Fibroblast of skin of abdomen (primary cell): ENCODE results near the gene NCAM2. TPM values are rescaled to one million over a fixed set of nuclear protein-coding genes. Genes with fewer than 3 reads are reported as not detected.

Source experiments
- DNase-seq: peaks from one replicate; pipeline ENCODE4 v3.0.0-alpha.2; 2013
- polyA plus RNA-seq, 2 experiments: library from polyadenylated mRNA; unstranded; fragments of 120-200 nt; gene quantifications; one replicate each; pipeline ENCODE4 v1.2.1, GENCODE V29; 2013; ENCODE audit not compliant: insufficient read length in 2 of 2

The NCAM2 gene
- polyA plus RNA-seq (2013, experiment 1 of 2; ENCODE audit: insufficient read length): 13.1 TPM
- 10.5 TPM for polyA plus RNA-seq (2013, experiment 2 of 2; ENCODE audit: insufficient read length)

DNA sequence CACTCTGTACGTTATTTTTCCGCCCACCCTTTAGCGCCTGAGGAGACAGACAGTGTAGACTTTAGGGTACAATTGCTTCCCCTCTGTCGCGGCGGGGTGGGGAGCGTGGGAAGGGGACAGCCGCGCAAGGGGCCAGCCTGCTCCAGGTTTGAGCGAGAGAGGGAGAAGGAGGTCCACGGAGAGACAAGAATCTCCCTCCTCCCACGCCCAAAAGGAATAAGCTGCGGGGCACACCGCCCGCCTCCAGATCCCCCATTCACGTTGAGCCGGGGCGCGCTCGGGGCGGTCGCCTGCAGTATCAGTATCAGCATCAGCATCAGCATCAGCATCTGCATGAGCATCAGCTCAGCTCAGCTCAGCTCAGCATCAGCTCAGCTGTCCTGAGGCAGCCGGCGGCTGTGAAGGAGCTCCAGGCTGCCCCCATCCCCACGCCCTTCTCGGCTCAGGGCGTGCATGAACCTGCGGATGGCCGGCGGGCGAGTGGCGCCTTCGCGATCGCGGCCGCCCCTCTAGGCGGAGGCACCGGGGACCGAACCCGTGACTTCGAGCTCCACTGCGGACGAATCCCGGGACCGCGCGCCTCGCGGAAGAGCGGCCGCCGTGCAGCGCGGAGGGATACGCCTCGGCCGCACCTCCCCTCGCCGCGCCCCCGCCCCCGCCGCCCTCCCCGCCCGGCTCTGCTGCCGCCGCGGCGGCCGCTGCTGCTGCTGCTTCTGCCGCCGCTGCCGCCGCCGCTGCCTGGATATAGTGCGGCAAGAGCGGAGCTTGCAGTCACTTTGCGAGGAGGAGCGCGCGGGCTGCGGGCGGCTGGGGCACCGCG lies at the start of gene NCAM2:
TSS of gene NCAM2 (plus strand) at position 774 of the 820 bp plus-strand sequence.
- DNase-seq: peak; percentile 92

DNA sequence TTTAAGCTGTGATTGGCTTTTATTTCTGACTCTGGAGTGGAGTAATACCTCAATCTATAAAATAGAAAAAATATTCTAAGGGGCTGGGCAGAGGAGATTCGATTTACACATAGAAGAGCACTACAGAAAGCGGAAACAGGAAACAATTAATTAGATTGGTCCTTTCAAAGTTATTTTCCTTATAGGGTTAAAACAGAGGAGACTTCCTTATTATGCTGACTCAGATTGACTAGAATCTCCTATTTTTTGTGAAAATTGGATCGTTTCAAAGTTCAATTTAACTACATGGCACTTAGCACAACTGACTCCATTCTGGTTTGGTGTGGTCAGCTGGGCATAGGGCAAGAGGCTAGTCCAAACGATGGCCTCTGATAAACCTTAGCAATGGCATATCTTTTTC lies 48.3 kb upstream of the NCAM2 start:
- DNase-seq: no peak

DNA sequence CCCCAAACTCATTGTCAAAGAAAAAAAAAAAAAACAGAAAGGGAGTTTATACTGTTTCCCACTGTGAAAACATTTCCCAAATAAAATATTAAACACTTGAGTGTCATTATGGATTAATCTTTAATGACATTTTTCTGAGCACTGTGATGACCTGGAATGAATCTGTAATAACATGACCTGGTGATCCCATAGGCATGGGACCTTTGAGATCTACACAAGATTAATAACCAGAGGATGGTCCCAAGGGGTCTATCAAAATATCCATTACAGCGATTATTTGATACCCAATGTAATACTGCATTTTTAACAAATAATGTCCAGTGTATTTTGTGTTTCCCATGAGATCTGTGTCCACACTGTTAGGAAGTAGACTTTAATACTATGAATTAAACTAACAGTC lies 32.4 kb upstream of the NCAM2 start:
- DNase-seq: no peak

DNA sequence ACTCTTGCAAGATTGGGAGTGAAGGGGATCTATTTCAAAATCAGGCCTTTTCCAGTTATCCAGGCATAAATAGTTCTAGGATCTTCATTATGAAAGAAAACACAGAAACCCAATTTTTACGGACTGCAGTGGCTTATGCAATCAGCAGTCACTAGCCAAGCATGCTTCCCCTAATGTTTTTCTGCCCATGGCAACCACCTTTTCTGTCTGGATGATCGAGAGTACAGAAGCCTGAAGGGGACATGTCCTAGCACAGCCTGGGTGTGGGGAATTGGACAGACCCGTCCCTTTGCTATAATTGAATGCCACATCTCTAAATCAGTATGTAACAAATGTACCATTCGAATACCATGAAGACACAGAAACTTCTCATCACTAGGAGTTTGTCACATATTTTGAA lies 29.8 kb upstream of the NCAM2 start:
- DNase-seq: peak; percentile 22

DNA sequence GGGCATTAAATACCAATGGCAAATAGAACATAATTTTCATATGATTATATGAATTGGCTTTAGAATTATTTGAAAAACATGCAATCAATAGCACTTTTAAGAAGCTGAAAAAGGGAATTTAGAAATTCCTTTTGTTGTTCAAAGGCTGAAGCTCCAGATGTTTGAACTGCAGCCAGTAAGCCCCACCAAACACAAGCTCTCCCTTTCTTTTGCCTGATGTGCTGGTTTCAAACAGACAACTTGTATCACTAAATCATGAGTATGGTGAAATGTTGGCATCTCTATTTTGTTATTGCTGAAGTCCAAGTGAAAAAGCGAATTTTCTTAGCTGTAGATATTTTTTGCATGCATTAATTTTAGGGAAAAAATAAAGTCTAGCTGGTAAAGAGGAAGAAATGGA lies 27.5 kb upstream of the NCAM2 start:
- DNase-seq: no peak

DNA sequence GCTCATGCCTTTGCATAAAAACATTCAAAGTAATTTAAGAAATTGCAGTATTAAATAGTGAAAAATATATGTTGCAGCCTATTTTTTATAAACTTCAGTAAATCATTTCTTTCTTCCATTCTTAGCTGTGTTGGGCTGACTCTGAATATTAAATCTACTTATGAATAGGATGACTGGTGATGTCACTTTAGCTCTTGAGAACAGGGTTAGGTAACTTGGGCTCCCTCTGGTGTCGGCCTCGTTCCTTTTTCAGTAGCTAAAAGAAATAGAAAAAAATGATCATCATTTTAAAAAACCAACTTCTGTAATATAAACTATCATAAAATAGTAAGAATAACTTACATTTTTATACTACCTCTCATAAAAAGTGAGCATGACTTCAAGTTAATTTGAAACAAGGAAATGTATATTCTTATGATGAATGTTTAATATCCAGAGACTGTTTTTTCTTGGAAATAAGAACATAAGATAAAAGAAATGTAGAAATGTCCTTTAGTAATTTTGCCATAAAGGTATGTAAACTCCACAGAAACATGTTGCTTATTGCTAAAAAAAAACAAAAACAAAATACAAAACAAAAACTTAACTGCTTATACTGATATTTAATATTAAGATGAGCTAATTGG lies 26.8 kb upstream of the NCAM2 start:
- peak; percentile 67 for DNase-seq

DNA sequence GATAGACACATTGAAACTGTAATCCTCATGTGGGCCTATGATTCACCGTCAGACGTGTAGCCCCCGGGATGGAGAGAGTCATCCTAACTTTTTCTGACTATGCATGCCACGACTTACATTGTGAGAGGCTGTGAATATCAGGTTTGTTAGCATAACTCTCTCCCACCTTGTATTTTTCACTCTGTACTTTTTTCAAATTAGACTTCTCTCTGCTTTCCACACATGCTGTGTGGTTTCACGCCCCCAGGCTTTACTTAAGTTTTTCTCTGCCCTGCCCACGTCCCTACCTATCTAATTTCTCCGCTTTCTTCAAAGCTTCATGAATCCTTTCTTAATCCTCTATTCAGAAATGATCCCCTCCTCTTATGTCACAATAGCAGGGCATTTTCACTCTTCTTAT lies 3.4 kb upstream of the NCAM2 start:
- no peak for DNase-seq

DNA sequence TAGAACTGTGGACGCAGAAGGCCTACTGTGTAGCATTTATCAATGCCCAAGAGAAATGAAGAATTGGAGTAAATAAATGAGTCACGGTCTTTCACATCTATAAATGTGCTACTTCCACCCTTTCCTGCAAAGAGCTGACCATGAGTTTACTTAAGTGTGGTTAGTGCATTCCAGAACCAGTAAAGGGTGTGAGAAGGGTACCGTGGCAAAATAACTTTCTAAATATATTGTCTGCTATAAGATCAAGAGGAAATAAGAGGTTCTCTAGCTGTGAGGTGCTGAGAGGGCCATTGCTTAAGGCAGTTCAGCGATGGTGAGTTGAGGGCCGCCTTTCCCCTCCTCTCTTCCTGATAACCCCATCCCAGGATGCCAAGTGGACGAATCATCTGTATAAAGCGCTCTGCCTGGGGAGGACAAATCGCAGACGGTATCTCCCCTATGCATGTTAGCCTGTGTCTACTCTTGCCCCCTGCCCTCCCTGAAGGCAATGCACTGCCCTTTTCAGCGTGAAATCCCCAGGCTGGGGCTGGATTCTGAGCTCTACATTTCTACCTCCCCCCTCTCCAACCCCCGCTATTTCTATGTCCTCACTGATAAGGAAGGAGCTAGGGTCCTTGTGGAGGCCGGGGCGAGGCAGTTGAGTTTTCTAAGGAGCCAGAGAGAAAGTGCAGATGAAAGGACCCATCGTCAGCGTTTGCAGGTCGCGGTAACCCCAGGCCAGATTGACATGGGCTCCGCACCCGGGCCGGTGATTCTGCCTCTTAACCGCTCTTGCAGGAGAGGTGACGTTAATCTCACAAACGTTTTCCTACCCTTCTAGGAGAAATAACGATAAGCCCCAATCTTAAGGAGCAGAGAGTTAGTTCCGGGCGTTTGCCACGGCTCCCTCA lies 1.5 kb upstream of the NCAM2 start:
- peak; percentile 44 for DNase-seq

DNA sequence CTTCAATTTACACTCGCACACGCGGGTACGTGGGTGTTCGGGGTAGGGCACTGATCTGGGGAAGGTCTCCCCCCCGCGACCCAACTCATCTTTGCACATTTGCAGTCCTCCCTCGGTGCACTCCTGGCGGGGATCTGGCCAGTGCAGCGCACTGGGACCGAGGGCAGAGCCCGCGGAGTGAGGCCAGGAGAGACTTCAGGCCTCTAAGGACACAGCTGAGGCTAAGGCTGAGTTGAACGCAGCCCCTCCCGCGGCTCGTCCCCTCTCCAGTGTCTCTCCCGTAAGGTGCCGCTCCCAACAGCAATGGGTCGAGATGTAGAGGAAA lies 936 bp upstream of the NCAM2 start:
- no peak for DNase-seq

DNA sequence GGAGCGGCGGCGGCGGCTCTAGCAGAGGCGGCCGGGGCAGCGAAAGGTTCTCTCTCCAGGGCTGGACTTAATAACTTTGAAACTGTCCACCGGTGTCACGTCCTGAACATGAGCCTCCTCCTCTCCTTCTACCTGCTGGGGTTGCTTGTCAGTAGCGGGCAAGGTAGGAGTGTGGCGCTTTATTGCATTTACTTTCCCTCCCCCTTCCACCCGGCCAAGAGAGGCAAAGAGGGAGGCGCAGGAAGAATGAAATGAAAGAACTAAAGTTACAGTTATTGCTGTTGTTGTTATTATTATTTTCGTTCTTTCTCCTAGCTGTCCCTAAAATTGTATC lies 214 bp downstream of the NCAM2 start:
- no peak for DNase-seq

DNA sequence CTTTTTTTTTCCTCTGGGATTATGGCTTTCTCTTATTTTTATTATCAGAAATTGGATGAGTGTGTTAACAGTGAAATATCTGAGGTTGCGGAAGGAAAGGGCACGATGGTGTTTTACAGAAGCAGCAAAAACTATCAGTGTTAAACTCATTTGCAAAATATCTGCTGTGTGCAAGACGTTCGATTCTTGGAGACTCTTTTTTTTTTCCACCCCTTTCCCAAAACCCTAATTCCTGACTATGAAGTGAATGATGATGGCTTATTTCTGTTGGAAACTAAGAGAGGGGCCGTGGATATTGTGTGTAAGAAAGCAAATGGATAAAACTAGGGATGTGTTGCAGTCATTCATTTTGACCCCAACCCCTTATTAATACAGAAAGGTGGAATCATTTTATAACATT lies 677 bp downstream of the NCAM2 start:
- DNase-seq: no peak

DNA sequence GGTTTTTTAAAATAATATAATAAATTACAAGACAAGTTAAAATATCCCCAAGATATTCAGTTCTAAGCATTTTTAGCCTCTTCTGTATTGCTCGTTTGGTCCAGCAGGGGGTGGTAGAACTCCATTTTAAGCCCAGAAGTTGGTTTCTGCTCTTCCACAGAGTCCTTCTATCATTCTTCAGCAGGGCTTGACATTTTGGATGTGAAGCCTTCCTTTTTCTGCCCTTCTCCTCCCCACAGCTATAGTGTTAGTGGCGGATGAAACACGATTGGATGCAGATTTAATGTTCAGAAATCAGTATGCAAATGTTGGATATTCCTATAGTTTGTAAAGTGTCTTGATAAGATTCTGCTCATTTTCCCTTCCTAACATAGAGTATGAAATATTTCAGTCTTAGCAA lies 1.4 kb downstream of the NCAM2 start:
- peak; percentile 62 for DNase-seq

DNA sequence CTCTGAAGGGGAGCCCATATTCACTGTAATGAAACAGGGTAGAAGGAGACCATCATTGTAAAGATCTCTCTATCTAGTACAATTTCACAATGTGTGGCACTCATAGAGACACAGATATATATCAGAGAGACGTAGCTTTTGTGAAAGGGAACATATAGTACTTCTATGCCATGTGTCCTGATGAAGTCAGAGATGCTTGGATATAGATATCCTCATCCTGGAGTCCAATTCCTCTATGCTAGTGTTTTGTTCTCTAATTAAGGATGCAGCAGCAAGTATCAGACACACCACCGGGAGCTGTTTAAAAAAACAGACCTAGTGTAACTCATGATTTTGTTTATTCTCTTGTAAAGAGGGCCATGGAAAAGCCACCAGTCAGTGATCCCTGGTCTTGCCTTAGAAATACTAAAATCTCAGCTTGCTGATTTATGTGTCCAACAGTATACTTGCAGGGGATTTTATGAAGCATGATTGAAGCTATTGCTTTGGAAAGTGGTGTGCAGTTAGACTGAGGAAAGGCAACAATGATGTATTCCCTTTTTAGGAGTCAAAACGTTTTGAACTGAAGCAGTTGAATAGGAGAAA lies 2.5 kb downstream of the NCAM2 start:
- no peak for DNase-seq

DNA sequence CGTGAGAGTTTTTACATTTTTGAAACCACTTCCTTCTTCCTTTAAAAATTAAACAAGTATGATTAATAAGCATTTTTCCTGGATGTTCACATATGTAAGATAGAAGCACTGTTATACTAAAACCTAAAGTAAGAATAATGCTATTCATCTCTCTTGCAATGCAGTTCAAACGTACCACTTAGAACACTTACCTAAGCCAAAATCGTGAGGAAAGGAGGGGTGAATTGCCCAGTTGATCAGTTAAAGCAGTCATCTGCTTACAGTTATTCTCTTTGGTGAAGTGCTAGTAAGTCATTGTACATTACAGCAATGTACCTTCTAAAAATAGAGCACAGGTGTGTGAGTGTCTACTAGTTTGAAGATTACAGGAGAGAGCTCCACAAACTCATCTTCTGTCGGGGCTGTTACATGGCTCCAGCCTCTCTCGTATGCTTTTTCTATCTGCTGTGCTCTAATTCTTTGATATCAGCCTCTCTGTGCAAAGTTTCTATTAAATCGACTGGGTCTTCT lies 3.4 kb downstream of the NCAM2 start:
- DNase-seq: no peak

DNA sequence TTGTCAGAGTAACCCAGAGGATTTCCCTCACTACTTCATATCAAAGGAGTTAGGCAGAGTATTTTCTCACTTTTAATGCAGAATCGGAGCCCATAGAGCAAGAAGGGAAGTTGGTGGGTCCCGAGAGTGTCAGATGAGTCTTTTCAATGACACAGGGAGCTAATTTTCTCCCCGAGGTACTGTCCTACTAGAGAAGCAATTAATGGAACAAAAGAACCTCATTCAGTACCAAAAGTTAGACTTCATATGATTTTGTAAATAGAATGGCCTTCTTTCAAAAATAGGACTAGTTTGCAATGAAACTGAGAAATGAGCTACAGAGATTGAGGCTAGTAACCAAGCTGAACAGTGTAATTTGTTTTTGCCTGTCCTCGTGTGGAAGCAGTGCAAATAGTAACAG lies 3.9 kb downstream of the NCAM2 start:
- no peak for DNase-seq

DNA sequence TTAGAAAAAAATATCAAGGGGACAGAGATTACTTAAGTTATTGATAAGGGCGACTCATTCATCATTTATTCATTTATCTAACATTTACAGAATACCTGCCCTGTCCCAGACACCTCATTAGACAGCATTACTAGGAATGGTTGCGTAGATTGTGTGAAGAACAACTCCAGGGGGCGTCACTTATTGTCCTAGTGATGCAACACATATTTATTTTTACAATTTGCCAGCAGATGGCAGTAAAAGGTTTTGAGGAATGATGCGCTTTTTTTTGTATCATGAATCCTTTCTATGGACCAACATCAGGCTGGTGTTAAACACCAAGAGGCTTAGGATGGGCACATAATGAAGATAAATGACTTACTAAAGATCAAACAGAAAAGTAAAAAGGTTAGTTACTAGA lies 5.5 kb downstream of the NCAM2 start:
- DNase-seq: peak; percentile 60

DNA sequence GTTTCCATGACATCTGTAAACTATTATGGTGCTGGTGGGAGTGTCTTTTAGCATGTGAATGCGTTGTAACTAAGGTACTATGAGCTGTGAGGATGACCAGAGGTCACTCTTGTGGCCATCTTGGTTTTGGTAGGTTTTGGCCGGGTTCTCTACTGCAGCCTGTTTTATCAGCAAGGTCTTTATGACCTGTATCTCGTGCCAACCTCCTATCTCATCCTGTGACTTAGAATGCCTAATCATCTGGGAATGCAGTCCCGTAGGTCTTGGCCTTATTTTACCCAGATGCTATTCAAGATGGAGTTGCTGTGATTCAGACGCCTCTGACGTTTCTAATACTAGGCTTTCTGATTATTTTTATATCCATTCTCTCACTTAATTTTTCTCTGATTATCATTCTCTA lies 9.4 kb downstream of the NCAM2 start:
- no peak for DNase-seq

DNA sequence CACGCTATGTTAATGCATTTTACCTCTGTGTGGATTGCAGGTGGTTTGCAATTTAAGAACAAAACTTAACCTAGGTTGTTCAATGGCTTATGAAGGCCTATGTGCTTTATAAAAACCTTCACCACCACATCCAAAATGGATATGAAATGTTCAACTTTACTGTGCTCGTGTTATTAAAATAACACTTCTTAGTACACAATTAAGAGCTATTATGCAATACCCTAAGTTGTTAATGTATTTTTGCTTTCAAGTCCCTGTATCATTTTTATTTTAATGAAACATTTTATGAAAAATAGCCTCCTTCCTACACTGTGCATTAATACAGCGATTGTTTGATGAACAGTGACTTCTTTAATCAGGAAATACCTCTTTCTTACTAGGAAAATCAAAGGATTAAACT lies 12.0 kb downstream of the NCAM2 start:
- DNase-seq: no peak

DNA sequence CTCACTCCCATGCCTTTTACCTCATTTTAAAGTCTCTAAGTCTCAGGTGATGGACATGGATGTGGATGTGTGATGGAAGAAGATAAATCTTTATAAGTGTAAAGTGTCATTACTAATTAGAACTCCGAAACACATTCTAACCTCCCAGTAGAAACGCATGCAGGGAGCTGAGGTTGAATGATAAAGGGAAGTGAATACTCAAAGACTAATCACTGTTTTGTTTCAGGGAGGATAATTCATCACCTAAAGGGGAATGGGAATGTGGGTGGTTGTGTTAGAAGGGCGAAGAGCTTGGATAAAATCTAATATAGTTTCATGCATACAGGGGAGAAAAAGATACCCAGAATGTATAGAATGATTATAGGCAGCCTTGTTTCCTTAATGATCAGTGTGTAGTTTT lies 12.5 kb downstream of the NCAM2 start:
- no peak for DNase-seq

DNA sequence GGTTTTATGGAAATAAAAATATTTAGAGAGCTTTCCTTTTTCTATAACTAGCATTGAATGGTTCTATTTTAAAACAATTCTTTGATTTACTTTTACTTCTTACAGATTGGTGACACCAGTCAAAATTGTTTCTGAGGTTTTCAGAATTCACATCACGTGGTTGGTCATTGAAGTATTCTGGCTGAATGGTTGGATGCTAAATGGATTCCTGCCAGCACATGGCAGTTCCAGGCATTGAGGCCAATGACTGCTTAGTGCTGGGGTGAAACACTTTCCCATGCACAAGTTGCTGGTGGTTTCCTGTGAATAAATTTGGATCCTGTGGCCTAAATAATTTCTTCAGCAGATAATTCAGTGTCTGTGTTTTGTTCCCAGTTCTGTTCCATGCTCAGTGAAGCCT lies 20.6 kb downstream of the NCAM2 start:
- DNase-seq: no peak

DNA sequence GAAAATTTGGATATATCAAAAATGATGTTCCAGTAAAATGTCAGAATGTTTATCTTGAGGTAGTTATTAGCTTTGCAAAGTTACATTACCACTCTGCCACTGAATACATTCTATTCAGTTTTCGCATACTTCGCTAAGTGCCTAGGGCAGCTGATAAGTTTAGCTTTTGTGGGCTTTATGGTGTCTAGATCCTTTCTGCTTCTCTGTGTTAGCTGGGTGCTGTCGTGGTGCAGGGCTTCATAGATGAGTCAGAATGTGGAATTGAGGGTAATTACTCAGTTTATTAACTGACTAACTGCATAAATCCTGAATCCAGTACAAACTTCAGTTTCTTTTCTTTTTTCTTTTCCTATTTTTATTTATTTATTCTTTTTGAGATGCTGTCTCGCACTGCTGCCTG lies 21.5 kb downstream of the NCAM2 start:
- DNase-seq: peak; percentile 43

DNA sequence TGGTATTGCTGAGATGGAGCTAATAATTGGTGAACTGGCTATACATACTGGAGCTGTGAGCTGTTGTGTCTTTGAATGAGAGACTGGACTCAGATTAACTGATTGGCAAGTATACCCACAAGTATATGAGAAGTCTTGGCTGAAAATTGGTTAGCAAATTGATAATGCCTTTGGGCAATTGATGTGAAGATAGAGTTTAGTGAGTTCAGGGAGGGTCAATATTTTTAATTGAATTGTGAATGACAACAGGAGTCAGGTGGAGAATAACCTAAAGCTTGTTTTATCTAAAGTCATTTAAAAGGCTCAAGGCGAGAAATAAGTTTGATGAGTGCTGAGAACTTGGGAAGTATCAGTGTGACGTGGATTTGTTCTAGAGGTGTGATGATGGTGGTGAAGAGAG lies 27.5 kb downstream of the NCAM2 start:
- no peak for DNase-seq

DNA sequence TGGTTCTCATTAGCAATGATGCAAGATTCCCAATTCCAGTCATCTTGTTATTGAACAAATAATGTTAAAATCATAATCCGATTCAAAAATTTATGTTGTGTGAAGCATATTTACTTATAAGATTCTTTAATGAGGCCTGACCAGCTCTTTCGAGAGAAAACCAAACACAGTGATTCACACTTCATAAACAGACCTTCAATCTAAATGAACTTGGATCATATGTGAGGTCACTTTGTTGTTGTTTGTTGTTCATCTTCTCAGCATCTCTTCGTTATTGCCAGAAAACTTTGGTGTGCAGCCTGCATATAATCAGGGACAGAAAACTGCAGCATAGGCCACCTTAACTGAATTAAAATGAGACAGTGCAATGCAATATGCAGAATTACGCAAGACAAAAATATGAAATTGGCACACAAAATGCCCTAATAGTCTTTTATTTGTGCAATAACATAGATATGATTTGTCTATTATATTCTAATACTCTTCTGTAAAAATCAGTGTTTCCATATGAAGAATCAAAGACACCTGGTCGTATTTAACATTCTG lies 30.1 kb downstream of the NCAM2 start:
- DNase-seq: no peak
